GM21825 (cell line): Measurements from ENCODE around the gene ADRB2.
A peak's percentile ranks its signal among the peaks of the same experiment; 100 is the strongest.

ENCODE experiments used
- ATAC-seq: cut with Tn5 transposase; IDR thresholded peaks from one replicate; pipeline ENCODE4 v1.9.1; 2021; ENCODE audit warnings: mild to moderate bottlenecking, moderate library complexity; ENCODE audit not compliant: unreplicated experiment

Gene ADRB2

GRCh38 chr5:148830211-148830610 is 3.8 kb downstream of the ADRB2 start:
- ATAC-seq: no peak

- ATAC-seq: peak; percentile 73
Measured at GRCh38 chr5:148831590-148832565, 5.5 kb downstream of the ADRB2 start.

GRCh38 chr5:148833122-148833521 is 6.7 kb downstream of the ADRB2 start:
- no peak for ATAC-seq

GRCh38 chr5:148833925-148834324 is 7.5 kb downstream of the ADRB2 start:
- no peak for ATAC-seq

GRCh38 chr5:148834689-148835088 is 8.3 kb downstream of the ADRB2 start:
- ATAC-seq: peak; percentile 40

GRCh38 chr5:148836272-148837250 is 10.2 kb downstream of the ADRB2 start:
- no peak for ATAC-seq

GRCh38 chr5:148837383-148837782 is 11.0 kb downstream of the ADRB2 start:
- no peak for ATAC-seq

GRCh38 chr5:148838357-148838756 is 11.9 kb downstream of the ADRB2 start:
- ATAC-seq: no peak

GRCh38 chr5:148839960-148840359 is 13.5 kb downstream of the ADRB2 start:
- peak; percentile 83 for ATAC-seq

- no peak for ATAC-seq
Measured at GRCh38 chr5:148840531-148840930, 14.1 kb downstream of the ADRB2 start.

GRCh38 chr5:148841519-148841918 is 15.1 kb downstream of the ADRB2 start:
- ATAC-seq: no peak

GRCh38 chr5:148842161-148842560 is 15.8 kb downstream of the ADRB2 start:
- no peak for ATAC-seq

- ATAC-seq: no peak
Measured at GRCh38 chr5:148843510-148844318, 17.3 kb downstream of the ADRB2 start.

- no peak for ATAC-seq
Measured at GRCh38 chr5:148844433-148845280, 18.2 kb downstream of the ADRB2 start.

- ATAC-seq: no peak
Measured at GRCh38 chr5:148846930-148847329, 20.5 kb downstream of the ADRB2 start.

- ATAC-seq: no peak
Measured at GRCh38 chr5:148847456-148847855, 21.0 kb downstream of the ADRB2 start.

- no peak for ATAC-seq
Measured at GRCh38 chr5:148848393-148849031, 22.1 kb downstream of the ADRB2 start.

- ATAC-seq: no peak
Measured at GRCh38 chr5:148849461-148849860, 23.1 kb downstream of the ADRB2 start.

GRCh38 chr5:148850836-148851235 is 24.4 kb downstream of the ADRB2 start:
- no peak for ATAC-seq
